Colonic mucosa (tissue), 4 donors: ENCODE results near the gene SOX30. TPM values are rescaled to one million over a fixed set of nuclear protein-coding genes. Genes with fewer than 3 reads are reported as not detected.

Experiments used
- DNase-seq: peaks from one replicate; pipeline ENCODE4 v3.0.0-alpha.2; 2020
- H3K27ac ChIP-seq: fragments of 200-600 bp; one replicate; pipeline ENCODE4 v1.8.0; 2021
- H3K27me3 ChIP-seq: fragments of 200-600 bp; one replicate; pipeline ENCODE4 v1.8.0; 2021
- H3K36me3 ChIP-seq: fragments of 200-600 bp; one replicate; pipeline ENCODE4 v1.8.0; 2021
- H3K4me1 ChIP-seq: fragments of 200-600 bp; one replicate; pipeline ENCODE4 v1.8.0; 2021; ENCODE audit warnings: mild to moderate bottlenecking
- H3K4me3 ChIP-seq: fragments of 200-600 bp; one replicate; pipeline ENCODE4 v1.8.0; 2021
- H3K9ac ChIP-seq, 2 donors: one replicate each; pipeline ENCODE4 v1.7.0; 2013; ENCODE audit warnings: control low read depth in 2 of 2, low read depth in 2 of 2, low read length in 2 of 2
- H3K9me3 ChIP-seq: fragments of 200-600 bp; one replicate; pipeline ENCODE4 v1.8.0; 2021
- CTCF ChIP-seq: fragments of 200-600 bp; IDR thresholded peaks from one replicate; pipeline ENCODE4 v1.8.0; 2022; ENCODE audit warnings: antibody characterized with exemption, mild to moderate bottlenecking
- intact Hi-C: fragments of 100-400 bp; cut with DNase I; formaldehyde crosslinking; loops from one replicate; pipeline ENCODE4 v1.14.1; 2022
- total RNA-seq, 2 donors: library from RNA; stranded (reverse); fragmentation: NEBNext Ultra II Directional in 1 of 2; extraction: Animal tissue kit (Norgen Biotek cat#: 25700) in 1 of 2; gene quantifications; one replicate each; pipeline ENCODE4 v1.2.1, GENCODE V29; 2021
- donor health status: healthy.
- donor health status: DM: no; HTN: no; CAD: no.
- donor health status: DM: no; HTN: no; CAD: no.

Gene SOX30
- total RNA-seq, 2 donors from 2014 or later, result 0.08 to 0.42 TPM

GRCh38 chr5:157613385-157614245, 38.6 kb downstream of the SOX30 start:
- H3K4me1 ChIP-seq, result no peaks in the 10 kb centered on the region
- H3K36me3 ChIP-seq, result no peaks in the 10 kb centered on the region
- intact Hi-C loops, result no loop called here
- H3K4me3 ChIP-seq, result no peak overlapping the region
- no peak for TF ChIP-seq CTCF
- DNase-seq, result no peak
- H3K9me3 ChIP-seq, result no peaks in the 10 kb centered on the region
- no peak overlapping the region for H3K9ac ChIP-seq
- no peaks in the 10 kb centered on the region for H3K27me3 ChIP-seq
- H3K27ac ChIP-seq, result no peak overlapping the region

- Histone ChIP-seq H3K9me3 (no peaks in the 10 kb centered on the region), H3K4me1 (no peaks in the 10 kb centered on the region), H3K27ac (no peak overlapping the region), H3K27me3 (no peaks in the 10 kb centered on the region), H3K36me3 (no peaks in the 10 kb centered on the region), H3K9ac (no peak overlapping the region), H3K4me3 (no peak overlapping the region)
- DNase-seq, result no peak
- no peak for TF ChIP-seq CTCF
- intact Hi-C loops, result no loop called here
Observed at GRCh38 chr5:157612581-157612980, 39.7 kb downstream of the SOX30 start.

DNA sequence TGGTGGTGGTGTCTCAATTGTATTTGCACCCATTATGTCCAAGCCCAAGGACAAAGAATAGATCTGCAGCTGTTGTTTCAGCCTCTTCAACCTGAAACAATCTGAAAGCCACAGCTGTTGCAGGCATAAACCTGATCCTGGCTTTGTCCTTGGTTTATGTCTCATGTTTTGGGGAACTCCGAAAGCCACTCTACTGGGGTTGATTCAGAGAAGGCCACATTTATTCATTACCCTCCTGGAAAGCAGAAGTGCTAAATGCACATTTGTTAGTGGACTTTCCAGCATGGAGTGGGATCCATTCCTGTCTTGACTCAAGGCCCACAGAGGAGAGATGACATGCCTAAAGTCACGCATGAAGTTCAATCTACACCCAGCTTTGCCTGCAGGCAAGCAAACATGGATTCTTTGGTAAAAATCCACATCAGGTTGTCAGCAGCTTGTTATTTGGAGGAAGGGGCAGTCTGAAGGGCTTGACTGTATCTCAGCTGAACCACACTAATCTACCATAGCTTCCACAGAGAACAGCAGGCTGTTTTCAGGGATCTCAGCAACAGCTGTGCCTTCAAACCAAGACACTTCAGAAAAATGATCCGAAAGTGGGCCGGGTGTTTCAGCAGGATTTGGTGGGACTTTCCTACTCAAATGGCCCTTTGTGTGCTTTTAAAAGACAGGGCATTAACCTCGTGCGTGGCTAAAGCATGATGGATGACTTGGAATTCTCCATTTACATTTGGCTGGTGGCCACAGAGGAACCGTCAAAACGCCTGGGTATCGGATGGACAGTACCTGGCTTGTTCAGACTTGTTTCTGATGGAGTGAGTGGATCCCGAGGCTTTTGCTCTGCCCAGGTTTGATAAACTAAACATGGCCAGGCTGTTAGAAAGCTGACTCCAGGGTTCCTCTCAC, 40.4 kb downstream of the SOX30 start:
- Histone ChIP-seq H3K36me3 (no peaks in the 10 kb centered on the region), H3K4me1 (no peaks in the 10 kb centered on the region), H3K9me3 (no peaks in the 10 kb centered on the region), H3K9ac (no peak overlapping the region), H3K27ac (no peak overlapping the region), H3K4me3 (no peak overlapping the region), H3K27me3 (no peaks in the 10 kb centered on the region)
- no peak for TF ChIP-seq CTCF
- intact Hi-C loops, result no loop called here
- DNase-seq, result no peak

DNA sequence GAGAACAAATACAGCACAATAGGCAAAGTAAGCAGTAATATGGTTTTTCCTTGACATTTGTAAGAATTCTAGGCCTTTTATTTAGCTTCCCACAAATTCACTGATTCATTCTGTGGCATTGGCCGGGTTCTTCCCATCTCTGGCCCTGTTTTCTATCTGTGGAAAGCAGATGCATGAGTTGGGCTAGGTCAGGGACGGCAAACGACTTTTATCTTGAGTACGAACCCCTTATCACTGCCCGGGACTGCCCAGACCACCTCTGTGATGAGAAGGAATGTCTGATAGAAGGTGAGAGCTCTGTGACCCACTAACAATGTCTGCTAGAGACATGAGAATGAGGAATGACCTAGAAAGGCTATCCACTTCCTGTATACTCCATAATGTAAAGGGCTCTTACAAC, 41.2 kb downstream of the SOX30 start:
- no peak overlapping the region for H3K27ac ChIP-seq
- intact Hi-C loops, result no loop called here
- TF ChIP-seq CTCF, result no peak

GRCh38 chr5:157608972-157609565, 43.2 kb downstream of the SOX30 start:
- intact Hi-C loops, result no loop called here
- Histone ChIP-seq H3K4me1 (no peaks in the 10 kb centered on the region), H3K9ac (no peak overlapping the region), H3K27me3 (no peaks in the 10 kb centered on the region), H3K4me3 (no peak overlapping the region), H3K27ac (no peak overlapping the region), H3K9me3 (no peaks in the 10 kb centered on the region), H3K36me3 (no peaks in the 10 kb centered on the region)
- DNase-seq, result no peak
- TF ChIP-seq CTCF, result no peak

More for the DNA sequence above, 41.2 kb downstream of the SOX30 start:
- no peak for DNase-seq
- H3K4me3 ChIP-seq, result no peak overlapping the region
- no peaks in the 10 kb centered on the region for H3K36me3 ChIP-seq
- no peaks in the 10 kb centered on the region for H3K9me3 ChIP-seq
- no peak overlapping the region for H3K9ac ChIP-seq
- H3K27me3 ChIP-seq, result no peaks in the 10 kb centered on the region
- no peaks in the 10 kb centered on the region for H3K4me1 ChIP-seq
